Esophagus squamous epithelium (tissue), 5 donors: Measurements from ENCODE around the gene NTN3. TPM values are rescaled to one million over a fixed set of nuclear protein-coding genes. Genes with fewer than 3 reads are reported as not detected.

Experiments
- DNase-seq: peaks from one replicate; lab custom pipeline; 2025; lab: John Stamatoyannopoulos, UW
- H3K27ac ChIP-seq, 4 donors: fragments of 200-600 bp; sonication (generic); one replicate each; pipeline ENCODE4 v1.5.1; 2016 to 2019; ENCODE audit warnings: mild to moderate bottlenecking in 1 of 4
- H3K27me3 ChIP-seq, 4 donors: fragments of 200-600 bp; sonication (generic); 1 replicate in 3 of 4; 2 replicates in 1 of 4; pipeline versions ENCODE4 v1.5.1 to v1.6.0; 2017 to 2021; ENCODE audit warnings: antibody characterized with exemption in 1 of 4
- H3K36me3 ChIP-seq, 3 donors: fragments of 200-600 bp; sonication (generic); one replicate each; pipeline ENCODE4 v1.5.1; 2016 to 2019
- H3K4me1 ChIP-seq, 3 donors: fragments of 200-600 bp; sonication (generic); one replicate each; pipeline ENCODE4 v1.5.1; 2017 to 2019
- H3K4me3 ChIP-seq, 4 donors: fragments of 200-600 bp; sonication (generic); 1 replicate in 3 of 4; 2 replicates in 1 of 4; pipeline ENCODE4 v1.5.1; 2016 to 2019; ENCODE audit warnings: mild to moderate bottlenecking in 2 of 4, moderate library complexity in 1 of 4
- H3K9me3 ChIP-seq, 3 donors: fragments of 200-600 bp; sonication (generic); one replicate each; pipeline ENCODE4 v1.5.1; 2016 to 2019
- CTCF ChIP-seq, 6 experiments: fragments of 450-650 bp in 4 of 6; fragments of 200-600 bp in 2 of 6; sonication (generic) in 2 of 6; IDR thresholded peaks; one replicate each; pipeline ENCODE4 v1.5.1; 2016 to 2019; ENCODE audit warnings: antibody characterized with exemption in 6 of 6, mild to moderate bottlenecking in 4 of 6, moderate library complexity in 4 of 6
- POLR2A ChIP-seq, 4 donors: fragments of 450-650 bp; IDR thresholded peaks; one replicate each; pipeline ENCODE4 v1.6.1; 2017; ENCODE audit warnings: antibody characterized with exemption in 4 of 4, mild to moderate bottlenecking in 4 of 4, moderate library complexity in 3 of 4
- WGBS, 2 donors: methylation state at CpG; one replicate each; pipeline ENCODE4 v1.1.5; 2018; 5-methylcytosine and 5-hydroxymethylcytosine counted together
- intact Hi-C: fragments of 100-400 bp; cut with DNase I; formaldehyde crosslinking; loops from one replicate; pipeline ENCODE4 v1.15.0; 2022
- total RNA-seq, 4 donors: library from RNA; depleted of rRNA; stranded (reverse); fragments of >200 nt; gene quantifications; one replicate each; pipeline ENCODE4 v1.1.0, GENCODE V29; 2016
- donor health status: DM: yes; HTN: yes; CAD: no.

NTN3 gene
- total RNA-seq, 4 donors from 2014 or later, result 0.38 TPM; not detected in 3

GRCh38 chr16:2498531-2499253 is 27.6 kb downstream of the NTN3 start:
- H3K9me3 ChIP-seq, result no peaks in the 10 kb centered on the region
- WGBS, 2 donors, result 93% methylated on average over 3 of the region's 15 CpGs; no CpG with 5 or more reads in 1 of the 2 donors
- intact Hi-C loops, result loop anchor here (5.0 to 10.0 kb wide), 2 partner anchors 74 to 156 kb away; partner anchors contain the start of genes ABCA3 and CCNF
- TF ChIP-seq POLR2A (IDR thresholded peaks at IDR 0.05) (no peak), CTCF (IDR thresholded peaks at IDR 0.05) (no peak)
- H3K36me3 ChIP-seq, result peaks cover 0 to 12% (median 0%) of the 10 kb centered on the region in 3 donors
- H3K27me3 ChIP-seq, result no peaks in the 10 kb centered on the region
- no peak overlapping the region for H3K4me3 ChIP-seq
- H3K27ac ChIP-seq, result peak overlapping the region; percentile 50 to 74 (median 72)
- no peak for DNase-seq
- H3K4me1 ChIP-seq, result peaks cover 38 to 79% (median 47%) of the 10 kb centered on the region in 3 donors

GRCh38 chr16:2499454-2499853 is 28.4 kb downstream of the NTN3 start:
- Histone ChIP-seq H3K4me1 (peaks cover 38 to 79% (median 47%) of the 10 kb centered on the region in 3 donors), H3K36me3 (peaks cover 0 to 12% (median 0%) of the 10 kb centered on the region in 3 donors), H3K27me3 (no peaks in the 10 kb centered on the region), H3K9me3 (no peaks in the 10 kb centered on the region), H3K27ac (peak overlapping the region; percentile 50 to 74 (median 72)), H3K4me3 (no peak overlapping the region)
- intact Hi-C loops, result loop anchor here (5.0 to 10.0 kb wide), 2 partner anchors 75 to 157 kb away; partner anchors contain the start of genes ABCA3 and CCNF
- TF ChIP-seq CTCF (IDR thresholded peaks at IDR 0.05) (no peak), POLR2A (IDR thresholded peaks at IDR 0.05) (no peak)
- no peak for DNase-seq
- WGBS, 2 donors, result no CpG with 5 or more reads among the region's 6 CpGs

- WGBS, 2 donors, result 80% methylated on average over 5 to 8 of the region's 29 CpGs
- Histone ChIP-seq H3K36me3 (peaks cover 0 to 12% (median 0%) of the 10 kb centered on the region in 3 donors), H3K27ac (peak overlapping the region in 3 of 4 donors; percentile 72 to 74 (median 72)), H3K9me3 (no peaks in the 10 kb centered on the region), H3K4me3 (no peak overlapping the region), H3K4me1 (peaks cover 38 to 79% (median 47%) of the 10 kb centered on the region in 3 donors), H3K27me3 (no peaks in the 10 kb centered on the region)
- intact Hi-C loops, result loop anchor here (5.0 to 10.0 kb wide), 2 partner anchors 75 to 158 kb away; partner anchors contain the start of genes ABCA3 and CCNF
- TF ChIP-seq POLR2A (IDR thresholded peaks at IDR 0.05) (no peak), CTCF (IDR thresholded peaks at IDR 0.05) (no peak)
- DNase-seq, result no peak
These were observed 28.9 kb downstream of the NTN3 start for GRCh38 chr16:2499890-2500429.

DNA sequence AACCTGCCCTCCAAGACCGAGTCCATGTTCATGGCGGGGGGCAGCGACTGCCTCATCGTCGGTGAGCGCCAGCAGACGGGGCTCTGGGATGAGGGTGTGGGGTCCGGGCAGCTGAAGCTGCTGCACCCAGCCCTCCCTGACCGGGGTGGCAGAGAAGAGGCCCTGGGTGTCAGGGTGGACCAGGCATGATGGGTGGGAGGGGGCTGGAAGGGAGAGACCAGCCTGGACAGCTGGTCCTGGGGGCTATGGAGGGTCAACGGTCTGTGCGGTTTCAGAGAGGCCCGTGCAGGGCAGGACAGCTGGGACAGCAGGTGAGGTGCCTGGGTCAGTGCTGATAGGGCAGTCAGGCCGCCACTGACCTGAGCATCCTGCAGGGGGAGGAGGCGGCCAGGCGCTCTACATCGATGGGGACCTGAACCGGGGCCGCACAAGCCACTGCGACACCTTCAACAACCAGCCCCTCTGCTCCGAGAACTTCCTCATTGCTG is 29.4 kb downstream of the NTN3 start:
- WGBS, 2 donors, result 85 to 86% methylated on average over 10 of the region's 20 CpGs
- H3K27ac ChIP-seq, result no peak overlapping the region
- no peak for TF ChIP-seq CTCF (IDR thresholded peaks at IDR 0.05)
- TF ChIP-seq POLR2A (IDR thresholded peaks at IDR 0.05), result no peak
- intact Hi-C loops, result no loop called here
- no peak for DNase-seq
- H3K4me3 ChIP-seq, result no peak overlapping the region
- peaks cover 0 to 12% (median 0%) of the 10 kb centered on the region in 3 donors for H3K36me3 ChIP-seq
- H3K27me3 ChIP-seq, result no peaks in the 10 kb centered on the region
- peaks cover 38 to 79% (median 47%) of the 10 kb centered on the region in 3 donors for H3K4me1 ChIP-seq
- H3K9me3 ChIP-seq, result no peaks in the 10 kb centered on the region
